HG03575 (cell line): Measurements from ENCODE around the gene TXNDC2.
"Not testable (repeated sequence)": the region's sequence is repeated elsewhere in the genome, so short reads cannot be mapped to it uniquely, and the experiment has no call there.

ENCODE experiments used
- ATAC-seq: cut with Tn5 transposase; IDR thresholded peaks from one replicate; pipeline ENCODE4 v1.9.1; 2021; ENCODE audit not compliant: unreplicated experiment, insufficient number of reproducible peaks, low FRiP score; ENCODE audit errors: extremely low read depth

Gene TXNDC2

GRCh38 chr18:9857479-9857998 is 28.2 kb upstream of the TXNDC2 start:
- not testable (repeated sequence) for ATAC-seq

- ATAC-seq = no peak
Observed at GRCh38 chr18:9858642-9859041, 27.1 kb upstream of the TXNDC2 start.

GRCh38 chr18:9859232-9859631 is 26.5 kb upstream of the TXNDC2 start:
- no peak for ATAC-seq

- ATAC-seq = no peak
Observed at GRCh38 chr18:9860682-9861081, 25.1 kb upstream of the TXNDC2 start.

GRCh38 chr18:9861157-9861556 is 24.6 kb upstream of the TXNDC2 start:
- ATAC-seq = no peak

- ATAC-seq = no peak
Observed at GRCh38 chr18:9861933-9862332, 23.8 kb upstream of the TXNDC2 start.

- no peak for ATAC-seq
Observed at GRCh38 chr18:9862686-9863085, 23.1 kb upstream of the TXNDC2 start.

GRCh38 chr18:9863282-9863681 is 22.5 kb upstream of the TXNDC2 start:
- no peak for ATAC-seq

GRCh38 chr18:9865764-9866490 is 19.8 kb upstream of the TXNDC2 start:
- no peak for ATAC-seq

- no peak for ATAC-seq
Observed at GRCh38 chr18:9866627-9867026, 19.1 kb upstream of the TXNDC2 start.

GRCh38 chr18:9867071-9867594 is 18.6 kb upstream of the TXNDC2 start:
- ATAC-seq = no peak

GRCh38 chr18:9868857-9869714 is 16.7 kb upstream of the TXNDC2 start:
- no peak for ATAC-seq

- no peak for ATAC-seq
Observed at GRCh38 chr18:9869715-9870430, 15.9 kb upstream of the TXNDC2 start.

GRCh38 chr18:9870431-9871008 is 15.3 kb upstream of the TXNDC2 start:
- no peak for ATAC-seq

GRCh38 chr18:9871244-9871746 is 14.5 kb upstream of the TXNDC2 start:
- ATAC-seq = no peak

- ATAC-seq = no peak
Observed at GRCh38 chr18:9872823-9873222, 12.9 kb upstream of the TXNDC2 start.

- no peak for ATAC-seq
Observed at GRCh38 chr18:9874728-9875127, 11.0 kb upstream of the TXNDC2 start.

GRCh38 chr18:9876212-9876866 is 9.4 kb upstream of the TXNDC2 start:
- no peak for ATAC-seq
